Kidney (tissue), 14 donors: ENCODE measurements around the gene COPS9. TPM values are rescaled to one million over a fixed set of nuclear protein-coding genes. Genes with fewer than 3 reads are reported as not detected.

Source experiments
- DNase-seq, 5 donors: peaks; one replicate each; pipeline ENCODE4 v3.0.0-alpha.2; 2013 to 2020
- FAIRE-seq: peaks from 2 replicates; lab custom pipeline; 2012; peaks lifted over from hg19 to GRCh38; lab: Jason Lieb, UNC
- H3K27ac ChIP-seq, 2 donors: one replicate each; pipeline ENCODE4 v1.7.0; 2013; ENCODE audit warnings: low read depth in 2 of 2, low read length in 2 of 2, inconsistent platforms in 1 of 2
- H3K27me3 ChIP-seq: one replicate; pipeline ENCODE4 v1.7.1; 2013; ENCODE audit warnings: low read length, inconsistent platforms; ENCODE audit not compliant: control insufficient read depth, insufficient read depth
- H3K36me3 ChIP-seq, 3 donors: one replicate each; pipeline versions ENCODE4 v1.7.0 to v1.7.1; 2013; ENCODE audit warnings: low read length in 3 of 3, control low read depth in 1 of 3, inconsistent platforms in 1 of 3; ENCODE audit not compliant: insufficient read depth in 3 of 3, control insufficient read depth in 2 of 3
- H3K4me1 ChIP-seq, 3 donors: one replicate each; pipeline versions ENCODE4 v1.7.0 to v1.7.1; 2013; ENCODE audit warnings: low read length in 3 of 3, inconsistent platforms in 1 of 3, low read depth in 1 of 3; ENCODE audit not compliant: control insufficient read depth in 2 of 3, insufficient read depth in 2 of 3
- H3K4me3 ChIP-seq, 3 donors: one replicate each; pipeline versions ENCODE4 v1.7.0 to v1.8.1; 2013; ENCODE audit warnings: low read length in 3 of 3, control low read depth in 1 of 3, inconsistent platforms in 1 of 3
- H3K9ac ChIP-seq, 3 donors: one replicate each; pipeline versions ENCODE4 v1.7.0 to v1.7.1; 2013; ENCODE audit warnings: low read length in 3 of 3, control low read depth in 1 of 3, inconsistent platforms in 1 of 3
- H3K9me3 ChIP-seq, 3 donors: one replicate each; pipeline versions ENCODE4 v1.7.0 to v1.7.1; 2013; ENCODE audit warnings: low read length in 3 of 3, control low read depth in 1 of 3, inconsistent platforms in 1 of 3; ENCODE audit not compliant: control insufficient read depth in 2 of 3, insufficient read depth in 1 of 3
- intact Hi-C: fragments of 100-400 bp; cut with DNase I; formaldehyde crosslinking; loops from one replicate; pipeline ENCODE4 v1.11.1; 2022
- polyA plus RNA-seq: library from polyadenylated mRNA; stranded (reverse); fragments of 350-450 nt; fragmentation: Illumina TruSeq; extraction: RNeasy Lipid Tissue Mini Kit (QIAGEN cat#74804); gene quantifications from one replicate; pipeline ENCODE4 v1.2.3, GENCODE V29; 2014; ENCODE audit warnings: low read depth, low replicate concordance; ENCODE audit not compliant: insufficient read depth
- total RNA-seq: library from RNA; stranded (reverse); fragmentation: NEBNext Ultra II Directional; extraction: Animal tissue kit (Norgen Biotek cat#: 25700); gene quantifications from one replicate; pipeline ENCODE4 v1.2.1, GENCODE V29; 2021
- TF ChIP-seq, protein P1 (sequence below): IDR thresholded peaks from 3 replicates; pipeline ENCODE4 v1.5.1; 2012; ENCODE audit warnings: mild to moderate bottlenecking, moderate library complexity, borderline replicate concordance; ENCODE audit not compliant: insufficient read depth; ENCODE audit errors: extremely low read depth
- donor health status: control.
- donor health status: control.
- donor health status: control.
- donor health status: control.
- donor health status: control.
- donor health status: DM: yes; HTN: yes; CAD: no.
- donor health status: Normal renal cell carcinoma (clear cell type).

COPS9 gene
- total and polyA plus RNA-seq, 2 donors from 2014 or later = 119 to 310 TPM

DNA sequence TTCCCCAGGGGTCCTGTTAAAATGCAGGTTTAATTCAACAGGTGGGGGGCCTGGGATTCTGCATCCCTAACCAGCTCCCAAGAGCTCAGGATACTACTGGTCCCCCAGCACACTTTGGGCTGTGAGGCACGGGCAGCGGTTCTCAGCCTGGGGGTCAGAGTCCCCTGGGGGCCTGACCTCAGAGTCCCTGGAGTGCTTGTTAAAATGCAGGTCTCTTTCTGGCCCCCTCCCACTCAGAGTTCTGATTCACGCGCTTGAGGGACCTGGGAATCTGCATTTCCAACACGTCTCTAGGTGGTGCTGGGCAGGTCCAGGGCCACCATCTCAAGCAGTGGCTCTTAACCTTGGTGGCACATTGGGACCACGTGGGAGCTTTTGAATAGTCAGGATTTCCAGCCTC, 7.2 kb upstream of the COPS9 start:
- Histone ChIP-seq H3K27me3 (no peaks in the 10 kb centered on the region), H3K9me3 (peaks cover 0 to 5% (median 0%) of the 10 kb centered on the region in 3 donors), H3K4me3 (no peak overlapping the region), H3K27ac (no peak overlapping the region), H3K36me3 (no peaks in the 10 kb centered on the region), H3K9ac (no peak overlapping the region), H3K4me1 (no peaks in the 10 kb centered on the region)
- no peak for FAIRE-seq
- DNase-seq = peak in 1 of 5 donors; percentile 41
- TF ChIP-seq, protein P1, sequence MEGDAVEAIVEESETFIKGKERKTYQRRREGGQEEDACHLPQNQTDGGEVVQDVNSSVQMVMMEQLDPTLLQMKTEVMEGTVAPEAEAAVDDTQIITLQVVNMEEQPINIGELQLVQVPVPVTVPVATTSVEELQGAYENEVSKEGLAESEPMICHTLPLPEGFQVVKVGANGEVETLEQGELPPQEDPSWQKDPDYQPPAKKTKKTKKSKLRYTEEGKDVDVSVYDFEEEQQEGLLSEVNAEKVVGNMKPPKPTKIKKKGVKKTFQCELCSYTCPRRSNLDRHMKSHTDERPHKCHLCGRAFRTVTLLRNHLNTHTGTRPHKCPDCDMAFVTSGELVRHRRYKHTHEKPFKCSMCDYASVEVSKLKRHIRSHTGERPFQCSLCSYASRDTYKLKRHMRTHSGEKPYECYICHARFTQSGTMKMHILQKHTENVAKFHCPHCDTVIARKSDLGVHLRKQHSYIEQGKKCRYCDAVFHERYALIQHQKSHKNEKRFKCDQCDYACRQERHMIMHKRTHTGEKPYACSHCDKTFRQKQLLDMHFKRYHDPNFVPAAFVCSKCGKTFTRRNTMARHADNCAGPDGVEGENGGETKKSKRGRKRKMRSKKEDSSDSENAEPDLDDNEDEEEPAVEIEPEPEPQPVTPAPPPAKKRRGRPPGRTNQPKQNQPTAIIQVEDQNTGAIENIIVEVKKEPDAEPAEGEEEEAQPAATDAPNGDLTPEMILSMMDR = no peak
- intact Hi-C loops = loop anchor here (5.0 kb wide), 1 partner anchor 86 kb away; no protein-coding TSS in a partner anchor

DNA sequence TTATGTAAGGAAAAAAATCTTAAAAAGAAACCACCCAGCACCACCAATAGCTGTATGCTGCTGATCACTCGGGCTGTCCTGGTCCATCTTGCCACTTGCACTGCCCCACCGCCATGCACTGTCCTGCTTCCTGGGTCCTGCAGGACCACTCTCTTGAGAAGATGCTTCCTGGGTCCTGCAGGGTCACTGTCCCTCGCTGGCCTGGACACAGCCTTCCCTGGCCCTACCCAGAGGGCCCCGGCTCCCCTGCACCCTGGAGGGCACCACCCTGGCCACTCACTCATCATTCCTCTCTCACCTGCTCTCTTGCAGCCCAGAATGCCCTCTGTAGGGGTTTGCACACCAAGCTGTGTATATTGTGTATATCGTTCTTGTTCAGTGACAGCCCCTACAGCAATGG, 6.8 kb upstream of the COPS9 start:
- Histone ChIP-seq H3K9ac (no peak overlapping the region), H3K27me3 (no peaks in the 10 kb centered on the region), H3K36me3 (no peaks in the 10 kb centered on the region), H3K9me3 (peaks cover 0 to 3% (median 0%) of the 10 kb centered on the region in 3 donors), H3K27ac (no peak overlapping the region), H3K4me1 (no peaks in the 10 kb centered on the region), H3K4me3 (no peak overlapping the region)
- DNase-seq = peak in 1 of 5 donors; percentile 58
- intact Hi-C loops = loop anchor here (5.0 kb wide), 1 partner anchor 86 kb away; no protein-coding TSS in a partner anchor
- no peak for FAIRE-seq
- TF ChIP-seq, protein P1 = no peak

DNA sequence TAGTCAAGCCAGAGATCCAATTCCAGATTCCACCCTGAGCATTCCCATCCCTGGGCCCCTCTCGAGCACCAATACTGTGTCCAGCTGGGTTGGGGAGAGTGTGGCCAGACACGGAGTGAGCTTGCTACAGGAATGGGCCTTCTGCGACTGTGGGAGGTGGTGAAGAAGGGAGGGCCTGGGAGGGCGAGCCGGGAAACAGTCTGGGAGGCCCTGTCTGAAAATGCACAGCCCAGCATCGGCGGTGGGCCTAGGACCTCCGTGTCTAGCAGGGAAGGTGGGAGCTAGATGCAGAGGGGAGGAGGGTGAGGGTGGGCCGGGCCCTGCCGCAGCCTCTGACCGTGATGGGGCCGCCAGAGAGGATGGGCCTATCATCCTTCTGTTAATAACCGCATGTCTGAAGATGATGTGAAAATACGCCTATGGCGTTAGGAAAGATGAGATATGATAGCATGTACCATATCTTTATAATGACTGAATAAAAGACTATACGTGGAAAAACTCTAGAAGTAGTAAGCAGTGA, 6.2 kb upstream of the COPS9 start:
- H3K27me3 ChIP-seq = no peaks in the 10 kb centered on the region
- no peak overlapping the region for H3K9ac ChIP-seq
- no peak overlapping the region for H3K4me3 ChIP-seq
- TF ChIP-seq, protein P1 = no peak
- no peaks in the 10 kb centered on the region for H3K4me1 ChIP-seq
- intact Hi-C loops = loop anchor here (5.0 kb wide), 1 partner anchor 85 kb away; no protein-coding TSS in a partner anchor
- FAIRE-seq (no peak), DNase-seq (peak in 1 of 5 donors; percentile 43)
- no peak overlapping the region for H3K27ac ChIP-seq
- H3K9me3 ChIP-seq = peaks cover 0 to under 1% (median 0%) of the 10 kb centered on the region in 3 donors
- H3K36me3 ChIP-seq = no peaks in the 10 kb centered on the region
